ENCODE data around the gene LGR5. TPM values are rescaled to one million over a fixed set of nuclear protein-coding genes. Genes with fewer than 3 reads are reported as not detected.

The LGR5 gene
- total and polyA plus RNA-seq, 10 donors, result 0.02 to 0.19 (median 0.02) TPM; not detected in 7

GRCh38 chr12:71461787-71462328 is 22.3 kb downstream of the LGR5 start:
- 75 to 85% (median 80%) methylated on average over 2 of the region's 2 CpGs for WGBS, 5 donors

GRCh38 chr12:71465796-71466195 is 26.2 kb downstream of the LGR5 start:
- Histone ChIP-seq H3K4me1 (no peaks in the 10 kb centered on the region), H3K27me3 (replicated peaks in 1 of 7) (no peaks in the 10 kb centered on the region), H3K9me3 (no peaks in the 10 kb centered on the region), H3K36me3 (no peaks in the 10 kb centered on the region), H3K4me3 (no peak overlapping the region), H3K27ac (no peak overlapping the region)
- intact Hi-C loops (cut with DNase I; ENCODE audit: low total_unique reads), result no loop called here
- no peak for DNase-seq
- no peak for TF ChIP-seq CTCF (IDR thresholded peaks at IDR 0.05 in 8 of 11, conservative IDR thresholded peaks at IDR 0.05 in 3 of 11)
- TF ChIP-seq POLR2AphosphoS5 (IDR thresholded peaks at IDR 0.05), result no peak
- TF ChIP-seq POLR2A (IDR thresholded peaks at IDR 0.05), result no peak

More at GRCh38 chr12:71461787-71462328, 22.3 kb downstream of the LGR5 start:
- Histone ChIP-seq H3K36me3 (no peaks in the 10 kb centered on the region), H3K4me3 (no peak overlapping the region), H3K4me1 (no peaks in the 10 kb centered on the region), H3K27ac (no peak overlapping the region), H3K9me3 (no peaks in the 10 kb centered on the region), H3K27me3 (replicated peaks in 1 of 7) (no peaks in the 10 kb centered on the region)
- intact Hi-C loops (cut with DNase I; ENCODE audit: low total_unique reads), result no loop called here
- TF ChIP-seq CTCF (IDR thresholded peaks at IDR 0.05 in 8 of 11, conservative IDR thresholded peaks at IDR 0.05 in 3 of 11) (no peak), POLR2AphosphoS5 (IDR thresholded peaks at IDR 0.05) (no peak), POLR2A (IDR thresholded peaks at IDR 0.05) (no peak)
- no peak for DNase-seq

GRCh38 chr12:71469258-71469750 is 29.7 kb downstream of the LGR5 start:
- no peaks in the 10 kb centered on the region for H3K9me3 ChIP-seq
- H3K36me3 ChIP-seq, result no peaks in the 10 kb centered on the region
- 71 to 88% (median 79%) methylated on average over 15 of the region's 15 CpGs for WGBS, 5 donors
- no peak overlapping the region for H3K27ac ChIP-seq
- TF ChIP-seq CTCF (IDR thresholded peaks at IDR 0.05 in 8 of 11, conservative IDR thresholded peaks at IDR 0.05 in 3 of 11) (no peak), POLR2A (IDR thresholded peaks at IDR 0.05) (no peak), POLR2AphosphoS5 (IDR thresholded peaks at IDR 0.05) (no peak)
- H3K4me1 ChIP-seq, result no peaks in the 10 kb centered on the region
- no peaks in the 10 kb centered on the region for H3K27me3 ChIP-seq (replicated peaks in 1 of 7)
- DNase-seq, result no peak
- H3K4me3 ChIP-seq, result no peak overlapping the region
- intact Hi-C loops (cut with DNase I; ENCODE audit: low total_unique reads), result no loop called here

- DNase-seq, result no peak
- no peak for TF ChIP-seq POLR2AphosphoS5 (IDR thresholded peaks at IDR 0.05)
- no peak for TF ChIP-seq POLR2A (IDR thresholded peaks at IDR 0.05)
- TF ChIP-seq CTCF (IDR thresholded peaks at IDR 0.05 in 8 of 11, conservative IDR thresholded peaks at IDR 0.05 in 3 of 11), result no peak
- H3K27ac ChIP-seq, result no peak overlapping the region
- H3K36me3 ChIP-seq, result no peaks in the 10 kb centered on the region
- H3K4me3 ChIP-seq, result no peak overlapping the region
- no peaks in the 10 kb centered on the region for H3K9me3 ChIP-seq
- no peaks in the 10 kb centered on the region for H3K27me3 ChIP-seq (replicated peaks in 1 of 7)
- 70 to 84% (median 74%) methylated on average over 2 of the region's 2 CpGs for WGBS, 5 donors
- no peaks in the 10 kb centered on the region for H3K4me1 ChIP-seq
- intact Hi-C loops (cut with DNase I; ENCODE audit: low total_unique reads), result no loop called here
Observed at GRCh38 chr12:71472441-71472911, 32.9 kb downstream of the LGR5 start.

Data from spleen (tissue), 11 donors.